ENCODE results near the gene USO1.
A peak's percentile ranks its signal among the peaks of the same experiment; 100 is the strongest.
"Not testable (repeated sequence)": the region's sequence is repeated elsewhere in the genome, so short reads cannot be mapped to it uniquely, and the experiment has no call there.

Gene USO1

GRCh38 chr4:75724066-75724866, at the start of gene USO1:
Gene USO1, plus strand, starts transcription at chr4:75724577. Its CDS starts 243 bp downstream, at chr4:75724820.
- peak; percentile 99 to 100 (median 100) for DNase-seq

DNA sequence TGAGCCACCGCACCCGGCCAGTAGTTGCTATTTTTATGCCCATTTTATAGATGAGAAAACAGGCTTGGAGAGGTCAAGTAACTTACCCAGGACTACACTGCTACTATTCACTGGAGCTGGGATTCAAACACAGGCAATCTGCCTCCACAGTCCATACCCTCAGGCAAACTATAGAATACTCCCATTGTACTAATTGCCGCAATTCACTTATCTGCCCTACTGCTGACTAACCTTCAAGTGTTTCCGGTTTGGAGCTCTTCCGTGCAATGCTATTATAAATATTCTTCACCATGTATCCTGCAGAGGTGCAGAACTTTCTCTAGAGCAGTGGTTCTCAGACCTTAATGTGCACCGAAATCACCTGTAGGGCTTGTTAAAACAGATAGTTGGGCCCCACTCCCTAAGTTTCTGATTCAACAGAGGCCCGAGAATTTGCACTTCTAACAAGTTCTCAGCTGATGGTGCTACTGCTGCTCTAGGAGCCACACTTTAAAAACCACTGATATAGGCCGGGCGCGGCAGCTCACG, 49.3 kb upstream of the USO1 start:
- DNase-seq: peak in 1 of 3 donors; percentile 8

GRCh38 chr4:75678473-75678872, 45.9 kb upstream of the USO1 start:
- no peak for DNase-seq

DNA sequence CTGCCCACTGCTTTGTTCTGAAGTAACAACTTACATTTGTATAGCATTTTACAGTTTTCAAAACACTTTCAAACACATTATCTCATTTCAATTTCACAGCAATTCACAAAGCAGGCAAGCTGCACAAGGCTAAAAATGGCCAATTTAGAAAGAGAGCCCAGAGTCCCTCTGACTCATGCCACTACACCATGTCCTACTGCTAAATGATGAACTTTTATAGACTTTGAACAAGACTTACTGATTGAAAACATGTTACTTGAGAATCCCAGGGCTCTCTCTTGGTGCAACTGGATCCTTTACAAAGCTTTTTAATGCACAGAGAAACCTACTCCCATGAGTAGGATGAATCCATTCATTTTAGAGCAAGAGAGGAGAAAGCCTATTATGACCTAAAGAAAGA, 45.4 kb upstream of the USO1 start:
- peak in 1 of 3 donors; percentile 10 for DNase-seq

- DNase-seq: peak in 1 of 3 donors; percentile 4
These were observed 44.4 kb upstream of the USO1 start for GRCh38 chr4:75679876-75680575.

- DNase-seq: no peak
These were observed 40.8 kb upstream of the USO1 start for GRCh38 chr4:75683482-75684155.

DNA sequence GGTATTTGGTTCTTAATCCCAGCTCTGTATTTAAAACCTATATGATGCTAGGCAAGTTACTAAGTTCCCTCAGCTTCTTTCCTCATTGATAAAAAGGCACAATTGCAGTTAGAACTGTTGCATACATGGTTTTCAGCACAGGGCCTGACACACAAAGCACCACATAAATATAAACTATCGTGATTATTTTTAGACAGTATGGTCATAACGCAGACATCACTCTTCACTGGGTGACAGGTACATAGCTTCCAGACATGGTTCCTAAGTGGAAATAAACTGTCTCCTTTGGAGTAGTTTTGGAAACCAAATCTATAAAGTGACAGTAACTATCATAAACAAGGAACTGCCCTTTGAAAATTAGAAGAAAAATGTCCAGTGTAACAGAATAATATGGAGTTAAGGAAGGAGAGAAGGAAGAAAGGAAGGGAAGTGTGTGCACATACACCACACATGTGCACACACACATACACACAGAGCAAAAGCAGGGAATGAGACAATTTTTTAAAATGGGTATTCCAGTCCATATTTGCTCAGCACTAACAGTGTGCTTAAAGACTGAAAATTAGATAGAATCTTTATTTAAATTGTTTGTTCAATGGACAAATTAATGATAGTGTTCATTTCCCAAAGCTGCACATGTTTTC, 38.7 kb upstream of the USO1 start:
- DNase-seq: peak in 1 of 3 donors; percentile 10

- peak; percentile 28 to 33 (median 33) for DNase-seq
These were observed 38.0 kb upstream of the USO1 start for GRCh38 chr4:75686346-75686745.

GRCh38 chr4:75687125-75687524, 37.3 kb upstream of the USO1 start:
- DNase-seq: not testable (repeated sequence)

DNA sequence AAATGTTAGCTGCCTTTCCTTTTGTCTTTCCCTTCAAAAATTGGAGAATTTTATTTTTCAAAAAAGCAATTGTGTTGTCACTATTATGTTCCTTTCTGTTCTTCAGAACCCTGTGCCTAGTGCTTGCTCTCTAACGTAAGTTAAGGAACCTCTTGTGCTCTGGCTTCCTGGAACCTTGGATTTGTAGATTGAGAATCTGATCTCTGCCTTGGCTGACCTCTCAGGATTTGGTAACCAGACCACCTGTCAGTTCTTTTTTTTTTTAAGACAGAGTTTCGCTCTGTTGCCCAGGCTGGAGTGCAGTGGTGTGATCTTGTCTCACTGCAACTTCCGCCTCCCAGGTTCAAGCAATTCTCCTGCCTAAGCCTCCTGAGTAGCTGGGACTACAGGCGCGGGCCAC, 32.3 kb upstream of the USO1 start:
- not testable (repeated sequence) for DNase-seq

DNA sequence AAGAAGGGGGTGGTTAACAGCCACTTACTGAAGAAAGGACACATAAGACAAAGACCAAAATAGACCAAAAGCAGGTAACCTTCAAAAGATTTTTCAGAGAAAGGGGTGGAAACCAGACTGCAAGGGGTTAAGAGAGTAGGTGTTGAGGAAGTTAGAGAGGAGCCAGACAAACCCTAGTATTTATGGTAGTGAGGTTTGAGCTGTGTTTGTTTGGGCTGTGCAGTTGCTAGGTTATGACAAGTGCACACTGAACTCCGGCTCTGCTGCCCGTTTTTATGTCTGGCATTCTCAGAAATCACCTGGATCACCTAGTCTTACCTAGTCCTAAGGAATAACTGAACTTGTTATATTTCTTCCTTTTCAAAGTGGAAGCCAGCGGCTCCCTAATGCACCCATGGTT, 28.3 kb upstream of the USO1 start:
- DNase-seq: peak; percentile 24 to 29 (median 28)

DNA sequence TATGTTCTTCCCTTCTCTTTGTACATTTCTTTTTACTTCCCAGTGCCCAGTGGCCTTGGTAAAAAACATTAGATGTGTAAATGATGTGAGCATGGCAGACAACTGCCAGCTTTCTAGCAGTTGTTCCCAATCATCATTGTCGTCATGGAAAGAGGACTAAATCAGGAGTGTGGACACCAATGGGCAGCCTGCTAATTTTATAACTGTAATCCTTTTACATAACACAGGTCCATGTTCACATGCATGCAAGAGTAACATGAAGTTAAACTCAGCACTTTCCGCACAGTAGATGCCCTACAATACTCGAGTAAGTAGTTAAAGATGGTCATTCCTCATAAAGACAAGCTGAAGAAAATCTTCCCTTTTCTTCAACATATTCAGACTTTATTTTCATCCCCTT, 27.8 kb upstream of the USO1 start:
- DNase-seq: peak in 1 of 3 donors; percentile 10

- DNase-seq: peak; percentile 82 to 90 (median 89)
These were observed 26.0 kb upstream of the USO1 start for GRCh38 chr4:75698162-75698962.

- peak in 1 of 3 donors; percentile 4 for DNase-seq
These were observed 25.5 kb upstream of the USO1 start for GRCh38 chr4:75698963-75699228.

- peak in 1 of 3 donors; percentile 11 for DNase-seq
These were observed 25.1 kb upstream of the USO1 start for GRCh38 chr4:75699299-75699698.

DNA sequence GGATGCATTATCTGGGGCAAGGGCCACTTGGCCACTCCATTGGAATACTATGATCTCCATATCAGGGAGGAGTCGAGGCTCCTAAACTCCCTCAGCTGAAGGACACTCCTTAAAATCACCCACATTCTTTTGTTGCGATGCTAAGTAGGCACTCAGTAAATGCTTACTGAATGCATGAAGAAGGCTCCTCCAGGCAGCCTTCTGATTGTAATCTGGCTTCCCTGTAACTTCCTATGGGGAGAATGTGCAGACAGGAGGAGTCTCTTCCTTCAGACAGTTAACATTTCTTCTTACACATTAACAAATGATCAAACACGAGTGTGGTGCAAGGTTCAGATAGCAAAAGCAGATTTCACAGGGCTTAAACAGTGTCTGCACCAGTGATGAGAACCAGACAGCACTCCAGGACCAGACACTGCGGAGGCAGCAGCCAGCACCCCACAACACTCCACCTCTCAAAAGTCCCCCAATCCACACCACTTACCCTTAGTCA, 21.4 kb upstream of the USO1 start:
- DNase-seq: no peak

DNA sequence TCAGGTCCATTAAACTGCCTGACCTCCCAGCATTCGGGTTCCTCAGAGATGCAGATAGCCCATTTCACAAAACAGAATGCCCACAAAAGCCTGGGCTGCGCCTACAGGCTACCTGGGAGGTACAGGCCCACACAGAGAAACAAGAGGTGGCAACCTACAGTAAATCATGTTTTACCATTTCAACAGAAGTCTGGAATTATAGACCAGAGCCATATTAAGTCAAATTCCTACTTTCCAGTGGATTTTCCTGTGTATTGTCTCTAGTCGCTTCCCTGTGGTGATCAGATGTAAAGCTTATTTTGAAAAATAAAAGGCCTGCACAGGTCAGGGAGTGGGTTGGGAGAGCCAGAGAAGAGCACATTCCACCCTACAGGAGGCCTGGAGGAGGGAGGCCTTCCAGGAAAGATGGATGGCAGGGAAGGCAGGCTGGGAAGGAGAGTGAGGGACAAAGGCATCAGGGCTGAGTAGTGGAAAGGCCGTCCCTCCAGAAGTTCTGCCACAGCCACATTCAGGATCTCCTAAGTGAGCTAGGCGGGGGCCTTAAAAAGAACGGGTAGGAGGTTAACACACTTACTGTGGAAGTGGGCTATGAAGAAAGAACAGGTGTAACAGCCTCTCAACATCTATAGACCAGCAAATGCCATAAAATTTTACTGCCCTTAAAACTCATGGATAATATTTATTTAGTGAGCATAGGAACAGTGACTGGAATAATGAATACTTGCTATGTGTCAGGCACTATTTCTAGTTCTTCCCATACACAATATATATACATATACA, 19.0 kb upstream of the USO1 start:
- DNase-seq: no peak

GRCh38 chr4:75708218-75708691, 16.1 kb upstream of the USO1 start:
- peak; percentile 51 to 63 (median 51) for DNase-seq

- peak; percentile 77 to 84 (median 78) for DNase-seq
These were observed 14.1 kb upstream of the USO1 start for GRCh38 chr4:75710246-75710645.

DNA sequence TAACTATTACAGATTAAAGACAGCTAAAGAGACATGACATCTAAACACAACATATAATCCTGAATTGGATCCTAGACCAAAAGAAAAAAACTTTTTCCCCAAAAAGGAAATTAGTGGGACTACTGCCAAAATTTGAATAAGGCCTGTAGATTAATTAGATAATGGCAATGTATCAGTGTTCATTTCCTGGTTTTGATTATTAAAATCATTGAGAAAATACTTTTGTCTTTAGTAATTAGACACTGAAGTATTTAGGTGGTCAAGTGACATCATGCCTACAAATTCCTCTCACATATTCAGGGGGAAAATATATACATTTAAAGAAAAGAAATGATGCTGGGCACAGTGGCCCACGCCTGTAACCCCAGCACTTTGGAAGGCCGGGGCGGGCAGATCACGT, 10.4 kb upstream of the USO1 start:
- no peak for DNase-seq

DNA sequence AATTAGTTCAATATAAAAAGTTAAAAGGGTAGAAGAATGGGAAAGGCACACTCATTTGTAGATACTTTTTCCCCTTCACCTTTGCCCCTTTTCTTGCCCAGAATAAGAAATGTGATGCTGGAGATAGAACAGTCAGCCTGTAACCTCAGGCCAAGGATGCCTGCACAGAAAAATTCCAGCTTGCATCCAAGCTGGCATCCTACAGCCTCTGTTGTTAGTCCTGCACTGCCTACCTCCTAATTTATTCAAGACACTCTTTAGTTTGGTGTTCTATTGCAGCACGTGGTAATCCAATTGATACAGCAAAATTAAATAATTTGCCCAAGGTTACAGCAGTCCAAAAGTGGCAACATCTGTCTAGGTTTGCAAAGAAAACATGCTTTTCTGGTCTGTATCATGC, 9.7 kb upstream of the USO1 start:
- no peak for DNase-seq

All from suppressor macrophage treated with lipopolysaccharide for 1 hour (primary cell).